Measurements from ENCODE around the gene BTAF1. TPM values are rescaled to one million over a fixed set of nuclear protein-coding genes. Genes with fewer than 3 reads are reported as not detected.

Gene BTAF1
- 12.3 to 16.4 TPM (median 15.4 TPM) in 5 replicates for total RNA-seq (2022; extraction: Qiagen RNA extraction; ENCODE audit: low read depth)

DNA sequence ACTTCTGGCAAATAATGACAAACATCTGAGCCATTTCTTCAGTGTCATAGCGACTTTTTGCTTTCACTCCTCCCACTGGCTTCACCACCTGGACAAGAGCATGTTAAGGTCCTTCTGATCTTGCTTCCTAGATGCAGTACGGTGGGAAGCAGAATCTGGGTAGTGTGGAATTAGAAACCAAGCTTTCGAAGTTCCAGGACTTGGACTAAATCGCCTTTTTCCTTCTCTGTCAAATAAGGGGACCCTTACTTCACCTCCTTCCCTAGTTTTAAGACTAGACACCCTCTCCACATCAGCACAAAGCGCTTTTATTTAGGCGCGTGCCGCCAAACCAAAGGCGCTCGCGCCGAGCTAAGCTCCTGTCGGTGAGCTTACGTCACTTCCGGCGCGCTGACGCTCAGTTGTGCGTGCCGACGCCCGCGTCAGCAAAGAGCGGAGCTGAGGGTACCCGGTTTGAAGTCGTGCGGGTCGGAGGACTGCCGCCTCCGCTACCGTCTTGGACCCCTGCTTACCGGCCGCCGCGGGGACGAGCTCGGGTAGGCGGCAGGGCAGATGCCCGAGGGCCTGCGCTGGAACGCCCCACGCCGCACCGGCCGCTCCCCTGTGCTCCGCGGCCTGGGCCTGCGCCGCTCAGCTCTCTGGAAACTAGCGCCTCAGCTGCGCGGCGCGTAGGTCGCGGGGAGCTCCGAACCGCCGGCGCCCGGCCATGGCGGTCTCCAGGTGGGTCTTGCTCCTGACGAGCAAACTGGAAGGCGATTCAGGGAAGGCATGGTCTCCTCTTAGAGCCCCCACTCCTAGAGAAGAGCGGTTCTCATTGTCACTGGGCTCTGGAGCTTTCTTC is at the start of gene BTAF1:
Gene BTAF1, plus strand, starts transcription at position 400 of the 841 bp plus-strand sequence. Its CDS starts 307 bp downstream, at position 707.

DNA sequence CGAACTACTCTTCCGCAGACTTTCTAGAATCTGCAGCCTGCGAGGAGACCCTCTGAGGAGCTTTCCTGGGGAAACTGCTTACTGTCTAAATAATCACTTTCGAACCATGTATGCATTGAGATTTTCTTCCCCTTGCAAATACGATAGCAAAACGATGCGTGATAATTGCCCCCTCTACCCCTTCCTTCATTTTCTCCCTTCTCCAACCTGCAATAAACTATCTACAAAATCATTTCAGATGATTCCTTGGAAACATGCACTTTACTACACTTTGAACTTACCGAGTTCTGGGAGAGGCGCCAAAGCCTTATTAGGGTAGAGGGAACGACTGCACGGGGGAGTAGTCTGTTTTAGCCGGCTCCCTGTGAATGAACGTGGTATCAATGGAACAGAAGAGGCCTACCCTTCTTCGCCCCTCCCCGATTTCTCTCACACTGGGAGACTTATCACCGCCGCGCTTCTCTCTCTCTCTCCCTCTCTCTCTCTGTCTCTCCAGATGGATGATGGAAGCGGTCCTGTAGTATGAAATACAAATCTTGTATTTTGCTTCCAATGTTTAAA is 14.4 kb upstream of the BTAF1 start, which contains the start of gene FGFBP3:
Gene FGFBP3, minus strand, starts transcription at position 370 of the 561 bp plus-strand sequence. CDS start 517 bp downstream, outside the sequence.

Other genes starting within 250 kb of the BTAF1 start
- gene TNKS2, start 125.3 kb upstream of the BTAF1 start, total RNA-seq (2022; extraction: Qiagen RNA extraction; ENCODE audit: low read depth), result 17.8 to 26.7 TPM (median 23.1 TPM) in 5 replicates
- gene FGFBP3, start 14.3 kb upstream of the BTAF1 start, total RNA-seq (2022; extraction: Qiagen RNA extraction; ENCODE audit: low read depth), result 1.7 to 2.8 TPM (median 2.3 TPM) in 5 replicates

All from A549 treated with DMSO at 1 μM for 4 hours (cell line).